Measurements from ENCODE around the gene COL5A1.

- TF ChIP-seq USF1 (IDR thresholded peaks at IDR 0.05): no peak
- no peak for TF ChIP-seq CREB1 (IDR thresholded peaks at IDR 0.05; ENCODE audit: low read depth)
- TF ChIP-seq RAD21 (IDR thresholded peaks at IDR 0.05; ENCODE audit: low read depth): no peak
- TF ChIP-seq TAF1 (IDR thresholded peaks at IDR 0.05; ENCODE audit: low read depth): no peak
- no peak for TF ChIP-seq FOXM1 (IDR thresholded peaks at IDR 0.05; ENCODE audit: borderline replicate concordance, low read depth)
- TF ChIP-seq CEBPB (IDR thresholded peaks at IDR 0.05): no peak
- no peak for TF ChIP-seq EP300 (IDR thresholded peaks at IDR 0.05; ENCODE audit: borderline replicate concordance)
- TF ChIP-seq ZBTB7A (IDR thresholded peaks at IDR 0.05; ENCODE audit: low read depth): no peak
- no peak for TF ChIP-seq YY1 (IDR thresholded peaks at IDR 0.05; ENCODE audit: low read depth)
- no peak for TF ChIP-seq REST (IDR thresholded peaks at IDR 0.05; ENCODE audit: low read depth)
- TF ChIP-seq MAX (IDR thresholded peaks at IDR 0.05): no peak
- no peak for TF ChIP-seq NFIC (IDR thresholded peaks at IDR 0.05)
- no peak for TF ChIP-seq EGR1 (IDR thresholded peaks at IDR 0.05)
Observed at GRCh38 chr9:134756098-134756497, 114.5 kb downstream of the COL5A1 start.

Data from Ishikawa (cell line).